ENCODE results near the gene EOGT. TPM values are rescaled to one million over a fixed set of nuclear protein-coding genes. Genes with fewer than 3 reads are reported as not detected.

The EOGT gene
- total and polyA plus RNA-seq, 9 donors = 12.1 to 40.7 (median 20.9) TPM

DNA sequence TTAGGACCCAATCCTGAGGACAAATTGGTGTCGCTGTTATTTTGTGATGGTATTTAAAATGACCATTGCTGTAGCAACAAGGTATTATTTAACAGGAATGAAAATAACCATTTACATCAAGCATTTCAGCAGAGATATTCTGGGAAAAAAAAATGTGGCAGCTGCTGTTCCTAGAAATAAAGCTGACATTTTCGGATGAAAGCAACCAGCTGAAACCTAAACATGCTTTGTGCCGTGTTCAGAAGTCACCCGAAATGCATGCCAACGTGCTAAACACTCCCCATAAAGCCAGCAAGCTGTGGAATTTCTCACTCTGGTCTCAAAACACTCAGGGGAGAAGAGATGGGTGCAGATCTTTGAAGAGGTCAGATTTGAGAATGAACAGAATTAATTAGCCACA, 49.6 kb downstream of the EOGT start:
- no peak overlapping the region for H3K4me3 ChIP-seq
- no peak for DNase-seq
- WGBS, 3 donors = 9 to 14% (median 14%) methylated on average over 5 of the region's 5 CpGs
- H3K9me3 ChIP-seq = no peaks in the 10 kb centered on the region
- intact Hi-C loops (cut with DNase I) = no loop called here
- no peaks in the 10 kb centered on the region for H3K4me1 ChIP-seq (ENCODE audit: insufficient read depth)
- H3K27ac ChIP-seq = no peak overlapping the region
- H3K36me3 ChIP-seq = no peaks in the 10 kb centered on the region
- no peaks in the 10 kb centered on the region for H3K27me3 ChIP-seq
- no peak for TF ChIP-seq EP300 (IDR thresholded peaks at IDR 0.05)
- TF ChIP-seq POLR2A (IDR thresholded peaks at IDR 0.05) = no peak
- TF ChIP-seq, protein P1, sequence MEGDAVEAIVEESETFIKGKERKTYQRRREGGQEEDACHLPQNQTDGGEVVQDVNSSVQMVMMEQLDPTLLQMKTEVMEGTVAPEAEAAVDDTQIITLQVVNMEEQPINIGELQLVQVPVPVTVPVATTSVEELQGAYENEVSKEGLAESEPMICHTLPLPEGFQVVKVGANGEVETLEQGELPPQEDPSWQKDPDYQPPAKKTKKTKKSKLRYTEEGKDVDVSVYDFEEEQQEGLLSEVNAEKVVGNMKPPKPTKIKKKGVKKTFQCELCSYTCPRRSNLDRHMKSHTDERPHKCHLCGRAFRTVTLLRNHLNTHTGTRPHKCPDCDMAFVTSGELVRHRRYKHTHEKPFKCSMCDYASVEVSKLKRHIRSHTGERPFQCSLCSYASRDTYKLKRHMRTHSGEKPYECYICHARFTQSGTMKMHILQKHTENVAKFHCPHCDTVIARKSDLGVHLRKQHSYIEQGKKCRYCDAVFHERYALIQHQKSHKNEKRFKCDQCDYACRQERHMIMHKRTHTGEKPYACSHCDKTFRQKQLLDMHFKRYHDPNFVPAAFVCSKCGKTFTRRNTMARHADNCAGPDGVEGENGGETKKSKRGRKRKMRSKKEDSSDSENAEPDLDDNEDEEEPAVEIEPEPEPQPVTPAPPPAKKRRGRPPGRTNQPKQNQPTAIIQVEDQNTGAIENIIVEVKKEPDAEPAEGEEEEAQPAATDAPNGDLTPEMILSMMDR (IDR thresholded peaks at IDR 0.05) = no peak

DNA sequence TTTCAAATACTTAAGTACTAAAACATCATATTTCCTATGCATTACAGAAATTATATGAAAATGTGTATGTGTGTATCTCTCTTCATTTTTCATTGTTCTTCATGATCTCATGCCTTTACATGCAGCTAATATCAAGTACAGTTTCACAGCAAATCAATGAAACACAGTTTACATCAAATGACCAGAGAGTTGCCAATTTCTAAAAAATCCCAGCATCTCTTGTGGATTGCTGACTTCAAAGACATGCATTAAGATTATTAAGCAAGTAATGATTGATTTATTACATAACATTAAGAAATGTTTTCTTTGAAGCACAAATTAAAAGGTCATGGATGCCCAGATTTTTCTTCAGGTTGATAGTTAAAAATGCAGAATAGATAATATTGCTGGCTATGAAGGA, 50.1 kb downstream of the EOGT start:
- H3K4me3 ChIP-seq = no peak overlapping the region
- no peaks in the 10 kb centered on the region for H3K9me3 ChIP-seq
- no peaks in the 10 kb centered on the region for H3K27me3 ChIP-seq
- no peaks in the 10 kb centered on the region for H3K4me1 ChIP-seq (ENCODE audit: insufficient read depth)
- H3K36me3 ChIP-seq = no peaks in the 10 kb centered on the region
- DNase-seq = no peak
- H3K27ac ChIP-seq = no peak overlapping the region
- TF ChIP-seq, protein P1 (IDR thresholded peaks at IDR 0.05) = no peak
- TF ChIP-seq EP300 (IDR thresholded peaks at IDR 0.05) = no peak
- no peak for TF ChIP-seq POLR2A (IDR thresholded peaks at IDR 0.05)
- intact Hi-C loops (cut with DNase I) = no loop called here

DNA sequence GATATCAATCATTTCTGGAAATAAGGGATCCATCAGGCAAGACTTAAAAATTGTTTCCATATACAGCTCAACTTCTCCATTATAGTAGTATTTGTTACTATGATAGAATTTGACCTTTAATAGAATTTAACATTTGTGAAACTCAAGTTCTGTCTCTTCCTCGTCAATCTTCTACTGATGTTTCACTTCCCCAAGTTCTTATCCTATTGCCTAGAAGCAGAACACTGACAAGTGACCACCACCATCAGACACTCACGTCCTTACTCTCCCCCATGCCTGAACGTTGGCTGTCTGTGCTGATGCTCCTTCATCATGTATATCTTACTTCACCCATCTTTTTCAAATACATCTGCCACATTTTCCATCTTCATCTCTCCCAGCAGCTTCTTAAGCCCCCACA, 54.6 kb downstream of the EOGT start:
- H3K9me3 ChIP-seq = no peaks in the 10 kb centered on the region
- no peaks in the 10 kb centered on the region for H3K36me3 ChIP-seq
- peaks cover 4% of the 10 kb centered on the region for H3K4me1 ChIP-seq (ENCODE audit: insufficient read depth)
- no peak overlapping the region for H3K4me3 ChIP-seq
- 43 to 72% (median 61%) methylated on average over 3 of the region's 3 CpGs for WGBS, 3 donors
- intact Hi-C loops (cut with DNase I) = no loop called here
- DNase-seq = no peak
- no peaks in the 10 kb centered on the region for H3K27me3 ChIP-seq
- TF ChIP-seq, protein P1 (IDR thresholded peaks at IDR 0.05) = no peak
- TF ChIP-seq EP300 (IDR thresholded peaks at IDR 0.05) = no peak
- no peak overlapping the region for H3K27ac ChIP-seq

DNA sequence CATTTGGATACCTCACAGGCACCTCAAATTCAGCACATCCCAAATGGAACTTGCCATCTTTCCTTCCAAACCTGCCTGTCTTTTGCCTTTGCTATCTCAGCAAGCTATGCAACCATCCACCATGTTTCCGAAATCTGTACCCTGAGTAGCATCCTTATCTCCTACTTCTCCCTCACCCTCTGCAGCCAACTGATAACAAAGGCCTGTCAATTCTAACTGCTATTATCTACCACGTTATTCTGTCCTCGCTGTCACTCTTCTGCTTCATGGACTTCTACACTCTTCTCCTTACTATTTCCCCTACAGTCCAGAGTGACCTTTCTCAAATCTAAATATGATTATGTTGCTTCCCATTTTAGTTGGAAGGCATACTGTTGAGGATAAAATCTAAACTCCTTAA, 55.6 kb downstream of the EOGT start:
- no peaks in the 10 kb centered on the region for H3K36me3 ChIP-seq
- TF ChIP-seq, protein P1 (IDR thresholded peaks at IDR 0.05) = no peak
- TF ChIP-seq POLR2A (IDR thresholded peaks at IDR 0.05) (no peak), EP300 (IDR thresholded peaks at IDR 0.05) (no peak)
- 85 to 89% (median 86%) methylated on average over 3 of the region's 3 CpGs for WGBS, 3 donors
- no peak for DNase-seq
- no peak overlapping the region for H3K27ac ChIP-seq
- H3K9me3 ChIP-seq = no peaks in the 10 kb centered on the region
- H3K27me3 ChIP-seq = no peaks in the 10 kb centered on the region
- intact Hi-C loops (cut with DNase I) = no loop called here
- H3K4me1 ChIP-seq (ENCODE audit: insufficient read depth) = peaks cover 6% of the 10 kb centered on the region
- H3K4me3 ChIP-seq = no peak overlapping the region
